Measurements from ENCODE around the gene ALOX15.
"Not testable (repeated sequence)": the region's sequence is repeated elsewhere in the genome, so short reads cannot be mapped to it uniquely, and the experiment has no call there.

GRCh38 chr17:4590042-4590441 lies 51.4 kb downstream of the ALOX15 start:
- not testable (repeated sequence) for TF ChIP-seq CTCF (conservative IDR thresholded peaks at IDR 0.05; ENCODE audit: low read depth, low read length); EZH2 (IDR thresholded peaks at IDR 0.05; ENCODE audit: low read length, unreplicated experiment); EZH2phosphoT487 (IDR thresholded peaks at IDR 0.05; ENCODE audit: borderline replicate concordance, low read length)

Data from PC-3 (cell line).